AG04449 (cell line): ENCODE results near the gene DGAT2L6.
"Not testable (repeated sequence)": the region's sequence is repeated elsewhere in the genome, so short reads cannot be mapped to it uniquely, and the experiment has no call there.

ENCODE experiments used
- CTCF ChIA-PET: fragments of 350-600 bp; formaldehyde crosslinking; extraction: SDS; loops from one replicate; lab custom pipeline; 2021; ENCODE audit warnings: antibody characterized with exemption; lab: Yijun Ruan, JAX
- POLR2A ChIA-PET: fragments of 400-600, 350-600 bp; formaldehyde crosslinking; extraction: SDS; loops from one replicate; lab custom pipeline; 2020; ENCODE audit warnings: antibody characterized with exemption, inconsistent platforms; lab: Yijun Ruan, JAX
- DNase-seq: peaks from one replicate; pipeline ENCODE4 v3.0.0-alpha.2; 2010; ENCODE audit warnings: low read depth, low spot score
- H3K4me3 ChIP-seq: 2 replicates; pipeline ENCODE4 v1.5.1; 2011; ENCODE audit warnings: low read depth, mild to moderate bottlenecking, control low read depth, low read length
- CTCF ChIP-seq: IDR thresholded peaks from one replicate; pipeline ENCODE4 v1.5.1; 2011; ENCODE audit warnings: mild to moderate bottlenecking, moderate library complexity, low read length, control low read depth, inconsistent platforms; ENCODE audit not compliant: insufficient read depth; ENCODE audit errors: missing control alignments

Gene DGAT2L6

DNA sequence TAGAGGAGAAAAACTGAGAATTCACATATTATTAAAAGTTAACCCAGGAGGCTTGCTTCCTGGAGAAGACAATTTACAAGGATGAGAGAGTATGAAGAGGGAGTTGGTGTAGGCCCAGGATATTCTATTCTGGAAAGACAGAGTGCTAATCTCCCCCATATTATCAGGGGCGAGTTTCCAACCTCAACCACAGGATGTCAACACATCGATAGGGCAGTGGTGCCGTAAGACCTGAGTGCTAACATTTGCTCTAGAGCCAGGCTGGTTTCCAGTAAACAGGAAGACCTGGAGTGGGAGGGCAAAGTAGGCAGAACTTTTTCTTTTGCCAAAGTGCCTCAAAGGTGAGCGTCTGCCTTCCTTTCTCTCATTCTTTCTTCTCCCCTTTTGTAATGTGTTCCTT lies 54.4 kb downstream of the DGAT2L6 start:
- CTCF ChIA-PET = interaction anchor here (1.3 kb wide), 1 partner anchor 99 kb away, joined by 3 read pairs; the partner anchor contains the start of gene IGBP1
- no peak for TF ChIP-seq CTCF
- DNase-seq = no peak
- H3K4me3 ChIP-seq = no peak overlapping the region
- POLR2A ChIA-PET = no interaction called here

GRCh38 chrX:70234355-70234754 lies 57.1 kb downstream of the DGAT2L6 start, which contains the start of gene AWAT1:
Gene AWAT1 (plus strand): TSS chrX:70234655. CDS start chrX:70234696, 41 bp downstream.
- TF ChIP-seq CTCF = no peak
- ChIA-PET CTCF (no interaction called here), POLR2A (no interaction called here)
- DNase-seq = no peak
- no peak within 1 kb of the TSS for H3K4me3 ChIP-seq

DNA sequence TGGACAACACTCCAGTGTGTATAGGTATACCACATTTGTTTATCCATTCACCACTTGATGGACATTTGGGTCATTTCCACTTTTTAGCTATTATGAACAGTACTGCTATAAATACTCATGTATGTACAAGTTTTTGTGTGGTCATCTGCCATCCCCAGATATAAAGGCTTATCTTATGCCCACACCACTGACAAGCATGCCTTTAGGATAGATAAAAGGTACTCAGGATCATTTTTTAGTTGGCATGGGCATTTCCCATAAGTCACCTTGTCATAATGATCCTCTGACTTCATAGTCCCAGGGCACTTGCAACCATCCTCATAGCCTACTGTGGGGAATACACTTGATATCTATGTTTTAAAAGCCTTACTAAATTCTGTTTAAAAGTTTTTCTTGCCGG lies 63.5 kb downstream of the DGAT2L6 start:
- no peak overlapping the region for H3K4me3 ChIP-seq
- POLR2A ChIA-PET = no interaction called here
- CTCF ChIA-PET = no interaction called here
- no peak for DNase-seq
- no peak for TF ChIP-seq CTCF

- no peak overlapping the region for H3K4me3 ChIP-seq
- ChIA-PET CTCF (no interaction called here), POLR2A (no interaction called here)
- DNase-seq = no peak
- no peak for TF ChIP-seq CTCF
Measured at GRCh38 chrX:70241501-70241900, 64.2 kb downstream of the DGAT2L6 start.

GRCh38 chrX:70243601-70244000 lies 66.3 kb downstream of the DGAT2L6 start:
- CTCF ChIA-PET, H3K4me3 ChIP-seq, POLR2A ChIA-PET, DNase-seq: not testable (repeated sequence)

- TF ChIP-seq CTCF = no peak
- POLR2A ChIA-PET = no interaction called here
- no peak for DNase-seq
- H3K4me3 ChIP-seq = no peak overlapping the region
- CTCF ChIA-PET = no interaction called here
Measured at GRCh38 chrX:70244881-70245280, 67.6 kb downstream of the DGAT2L6 start.

DNA sequence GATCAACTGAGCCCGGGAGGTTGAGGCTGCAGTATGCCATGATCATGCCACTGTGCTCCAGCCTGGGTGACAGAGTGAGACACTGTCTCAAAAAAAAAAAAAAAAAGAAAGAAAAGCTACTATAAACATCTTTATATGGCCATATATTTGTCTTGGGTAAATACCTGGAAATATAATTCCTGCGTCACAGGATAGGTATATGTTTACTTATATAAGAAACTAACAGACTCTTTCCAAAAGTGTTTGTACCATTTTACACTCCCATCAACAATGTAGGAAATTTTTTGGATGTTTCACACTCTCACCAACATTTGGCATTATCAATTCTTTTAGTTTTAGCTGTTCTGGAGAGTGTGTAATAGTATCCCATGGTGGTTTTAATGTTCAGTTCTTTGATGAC lies 70.0 kb downstream of the DGAT2L6 start:
- no peak for TF ChIP-seq CTCF
- H3K4me3 ChIP-seq = no peak overlapping the region
- DNase-seq = no peak
- ChIA-PET POLR2A (no interaction called here), CTCF (no interaction called here)
